Glutamatergic neuron (in vitro differentiated cells): Measurements from ENCODE around the gene RALB. TPM values are rescaled to one million over a fixed set of nuclear protein-coding genes. Genes with fewer than 3 reads are reported as not detected.

Experiments used
- DNase-seq: peaks from one replicate; pipeline ENCODE4 v3.0.0; 2022
- H3K27ac Mint-ChIP-seq: one replicate; pipeline ENCODE4 v1.8.0; 2020; ENCODE audit warnings: mild to moderate bottlenecking, mixed read lengths, inconsistent platforms; ENCODE audit not compliant: unreplicated experiment
- H3K27me3 Mint-ChIP-seq: one replicate; pipeline ENCODE4 v1.8.0; 2020; ENCODE audit warnings: mild to moderate bottlenecking, moderate library complexity, mixed read lengths, inconsistent platforms; ENCODE audit not compliant: unreplicated experiment
- H3K36me3 Mint-ChIP-seq: one replicate; pipeline ENCODE4 v1.8.0; 2020; ENCODE audit warnings: mild to moderate bottlenecking, mixed read lengths, inconsistent platforms; ENCODE audit not compliant: unreplicated experiment
- H3K4me1 Mint-ChIP-seq: one replicate; pipeline ENCODE4 v1.8.0; 2020; ENCODE audit warnings: mild to moderate bottlenecking, low read depth, mixed read lengths, inconsistent platforms; ENCODE audit not compliant: unreplicated experiment
- H3K4me3 Mint-ChIP-seq: one replicate; pipeline ENCODE4 v1.8.0; 2020; ENCODE audit warnings: mild to moderate bottlenecking, mixed read lengths, inconsistent platforms; ENCODE audit not compliant: unreplicated experiment
- H3K9me3 Mint-ChIP-seq: one replicate; pipeline ENCODE4 v1.8.0; 2020; ENCODE audit warnings: mild to moderate bottlenecking, moderate library complexity, mixed read lengths, inconsistent platforms; ENCODE audit not compliant: unreplicated experiment
- CTCF ChIP-seq: fragments of 200-600 bp; sonication (generic); IDR thresholded peaks from one replicate; pipeline ENCODE4 v1.5.0; 2021; ENCODE audit not compliant: partially characterized antibody, unreplicated experiment
- total RNA-seq: library from RNA; stranded (reverse); fragmentation: NEBNext Ultra II Directional; extraction: Animal tissue kit (Norgen Biotek cat#: 25700); gene quantifications from one replicate; pipeline ENCODE4 v1.2.1, GENCODE V29; 2021; ENCODE audit not compliant: unreplicated experiment

Gene RALB
- total RNA-seq, 1 donor from 2014 or later = 16.4 TPM

- TF ChIP-seq CTCF = no peak
- no peaks in the 10 kb centered on the region for H3K27me3 Mint-ChIP-seq
- H3K36me3 Mint-ChIP-seq = peaks cover 6% of the 10 kb centered on the region
- H3K9me3 Mint-ChIP-seq = no peaks in the 10 kb centered on the region
- no peak overlapping the region for H3K27ac Mint-ChIP-seq
- H3K4me3 Mint-ChIP-seq = no peak overlapping the region
- H3K4me1 Mint-ChIP-seq = no peaks in the 10 kb centered on the region
- DNase-seq = no peak
These were observed 23.2 kb downstream of the RALB start for GRCh38 chr2:120275617-120276400.

- Mint-ChIP-seq H3K4me3 (no peak overlapping the region), H3K4me1 (no peaks in the 10 kb centered on the region), H3K36me3 (peaks cover 6% of the 10 kb centered on the region), H3K27me3 (peaks cover 1% of the 10 kb centered on the region), H3K27ac (no peak overlapping the region), H3K9me3 (no peaks in the 10 kb centered on the region)
- TF ChIP-seq CTCF = no peak
- no peak for DNase-seq
These were observed 25.0 kb downstream of the RALB start for GRCh38 chr2:120277505-120278205.

GRCh38 chr2:120278901-120279300 is 26.2 kb downstream of the RALB start:
- no peak overlapping the region for H3K4me3 Mint-ChIP-seq
- no peaks in the 10 kb centered on the region for H3K4me1 Mint-ChIP-seq
- no peak overlapping the region for H3K27ac Mint-ChIP-seq
- no peak for DNase-seq
- peaks cover 6% of the 10 kb centered on the region for H3K36me3 Mint-ChIP-seq
- peaks cover 1% of the 10 kb centered on the region for H3K27me3 Mint-ChIP-seq
- no peaks in the 10 kb centered on the region for H3K9me3 Mint-ChIP-seq
- no peak for TF ChIP-seq CTCF

- H3K27ac Mint-ChIP-seq = no peak overlapping the region
- peaks cover 6% of the 10 kb centered on the region for H3K36me3 Mint-ChIP-seq
- TF ChIP-seq CTCF = no peak
- peaks cover 1% of the 10 kb centered on the region for H3K27me3 Mint-ChIP-seq
- no peaks in the 10 kb centered on the region for H3K9me3 Mint-ChIP-seq
- H3K4me1 Mint-ChIP-seq = no peaks in the 10 kb centered on the region
- DNase-seq = no peak
- H3K4me3 Mint-ChIP-seq = no peak overlapping the region
These were observed 27.1 kb downstream of the RALB start for GRCh38 chr2:120279708-120280107.

GRCh38 chr2:120283649-120284048 is 31.0 kb downstream of the RALB start:
- no peak for DNase-seq
- no peaks in the 10 kb centered on the region for H3K36me3 Mint-ChIP-seq
- no peak for TF ChIP-seq CTCF
- H3K27me3 Mint-ChIP-seq = peaks cover 4% of the 10 kb centered on the region
- no peak overlapping the region for H3K27ac Mint-ChIP-seq
- no peak overlapping the region for H3K4me3 Mint-ChIP-seq
- no peaks in the 10 kb centered on the region for H3K4me1 Mint-ChIP-seq
- no peaks in the 10 kb centered on the region for H3K9me3 Mint-ChIP-seq
